ENCODE measurements around the gene FERMT2. TPM values are rescaled to one million over a fixed set of nuclear protein-coding genes. Genes with fewer than 3 reads are reported as not detected.

The FERMT2 gene
- total and polyA plus RNA-seq, 9 of the 15 experiments (the other 6 are each of a cell fraction or from before 2014, with no cell fraction given), result 0.10 to 1.3 (median 0.40) TPM

DNA sequence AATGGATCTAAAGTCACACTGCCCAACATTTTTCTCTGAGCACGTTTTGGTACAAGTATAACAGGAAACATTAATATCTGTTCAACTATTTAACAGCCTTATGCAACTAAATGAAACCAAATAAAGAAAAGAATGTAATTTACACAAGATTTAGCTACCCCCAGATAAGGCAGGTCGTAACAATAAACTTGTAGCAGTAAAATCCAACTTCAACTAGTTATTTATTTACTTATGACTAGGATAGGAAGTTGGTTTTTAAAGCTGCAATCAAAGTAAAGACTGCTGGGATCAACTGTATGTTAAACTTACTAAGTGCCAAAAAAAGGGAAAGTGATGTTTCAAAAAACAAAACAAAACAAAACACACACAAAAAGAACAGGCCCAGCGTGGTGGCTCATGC is 30.9 kb downstream of the FERMT2 start (continued):
- no peak for TF ChIP-seq CEBPZ (IDR thresholded peaks at IDR 0.05; ENCODE audit: borderline replicate concordance, low read depth, low read length)
- no peak for TF ChIP-seq HNRNPH1 (optimal IDR thresholded peaks at IDR 0.05; ENCODE audit: low read depth, low read length)
- TF ChIP-seq CHD2 (IDR thresholded peaks at IDR 0.05; ENCODE audit: low read depth, low read length), result no peak
- no peak for TF ChIP-seq FOXA3 (CRISPR knock-in tag; conservative IDR thresholded peaks at IDR 0.05 in 1 of 2, IDR thresholded peaks at IDR 0.05 in 1 of 2)
- TF ChIP-seq, protein P1, sequence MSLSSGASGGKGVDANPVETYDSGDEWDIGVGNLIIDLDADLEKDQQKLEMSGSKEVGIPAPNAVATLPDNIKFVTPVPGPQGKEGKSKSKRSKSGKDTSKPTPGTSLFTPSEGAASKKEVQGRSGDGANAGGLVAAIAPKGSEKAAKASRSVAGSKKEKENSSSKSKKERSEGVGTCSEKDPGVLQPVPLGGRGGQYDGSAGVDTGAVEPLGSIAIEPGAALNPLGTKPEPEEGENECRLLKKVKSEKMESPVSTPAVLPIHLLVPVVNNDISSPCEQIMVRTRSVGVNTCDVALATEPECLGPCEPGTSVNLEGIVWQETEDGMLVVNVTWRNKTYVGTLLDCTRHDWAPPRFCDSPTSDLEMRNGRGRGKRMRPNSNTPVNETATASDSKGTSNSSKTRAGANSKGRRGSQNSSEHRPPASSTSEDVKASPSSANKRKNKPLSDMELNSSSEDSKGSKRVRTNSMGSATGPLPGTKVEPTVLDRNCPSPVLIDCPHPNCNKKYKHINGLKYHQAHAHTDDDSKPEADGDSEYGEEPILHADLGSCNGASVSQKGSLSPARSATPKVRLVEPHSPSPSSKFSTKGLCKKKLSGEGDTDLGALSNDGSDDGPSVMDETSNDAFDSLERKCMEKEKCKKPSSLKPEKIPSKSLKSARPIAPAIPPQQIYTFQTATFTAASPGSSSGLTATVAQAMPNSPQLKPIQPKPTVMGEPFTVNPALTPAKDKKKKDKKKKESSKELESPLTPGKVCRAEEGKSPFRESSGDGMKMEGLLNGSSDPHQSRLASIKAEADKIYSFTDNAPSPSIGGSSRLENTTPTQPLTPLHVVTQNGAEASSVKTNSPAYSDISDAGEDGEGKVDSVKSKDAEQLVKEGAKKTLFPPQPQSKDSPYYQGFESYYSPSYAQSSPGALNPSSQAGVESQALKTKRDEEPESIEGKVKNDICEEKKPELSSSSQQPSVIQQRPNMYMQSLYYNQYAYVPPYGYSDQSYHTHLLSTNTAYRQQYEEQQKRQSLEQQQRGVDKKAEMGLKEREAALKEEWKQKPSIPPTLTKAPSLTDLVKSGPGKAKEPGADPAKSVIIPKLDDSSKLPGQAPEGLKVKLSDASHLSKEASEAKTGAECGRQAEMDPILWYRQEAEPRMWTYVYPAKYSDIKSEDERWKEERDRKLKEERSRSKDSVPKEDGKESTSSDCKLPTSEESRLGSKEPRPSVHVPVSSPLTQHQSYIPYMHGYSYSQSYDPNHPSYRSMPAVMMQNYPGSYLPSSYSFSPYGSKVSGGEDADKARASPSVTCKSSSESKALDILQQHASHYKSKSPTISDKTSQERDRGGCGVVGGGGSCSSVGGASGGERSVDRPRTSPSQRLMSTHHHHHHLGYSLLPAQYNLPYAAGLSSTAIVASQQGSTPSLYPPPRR (CRISPR knock-in tag; IDR thresholded peaks at IDR 0.05; ENCODE audit: borderline replicate concordance), result no peak

Data from K562 (cell line).